Muscle of leg (tissue), 11 donors: ENCODE measurements around the gene IFITM2. TPM values are rescaled to one million over a fixed set of nuclear protein-coding genes. Genes with fewer than 3 reads are reported as not detected.

ENCODE experiments used
- DNase-seq: peaks from one replicate; pipeline ENCODE4 v3.0.0; 2013
- H3K27ac ChIP-seq: one replicate; pipeline ENCODE4 v1.5.1; 2013; ENCODE audit warnings: mild to moderate bottlenecking, low read length, control low read depth
- H3K27me3 ChIP-seq: one replicate; pipeline ENCODE4 v1.6.1; 2013; ENCODE audit warnings: low read length; ENCODE audit not compliant: control insufficient read depth, insufficient read depth
- H3K36me3 ChIP-seq: one replicate; pipeline ENCODE4 v1.6.1; 2013; ENCODE audit warnings: low read length; ENCODE audit not compliant: control insufficient read depth, insufficient read depth
- H3K4me1 ChIP-seq: one replicate; pipeline ENCODE4 v1.6.1; 2013; ENCODE audit warnings: low read length; ENCODE audit not compliant: control insufficient read depth, insufficient read depth
- H3K4me3 ChIP-seq: one replicate; pipeline ENCODE4 v1.5.1; 2013; ENCODE audit warnings: low read length, control low read depth
- H3K9me3 ChIP-seq: replicated peaks from 2 replicates; pipeline ENCODE4 v1.6.1; 2013; ENCODE audit warnings: low read depth, low read length; ENCODE audit not compliant: control insufficient read depth
- WGBS: methylation state at CpG from one replicate; pipeline ENCODE4 v1.1.5; 2013; ENCODE audit warnings: missing lambda C conversion rate; ENCODE audit not compliant: insufficient coverage; 5-methylcytosine and 5-hydroxymethylcytosine counted together
- polyA plus RNA-seq, 8 donors: library from polyadenylated mRNA; unstranded; fragments of 120-200 nt; gene quantifications; one replicate each; pipeline versions ENCODE4 v1.2.1 to v1.2.3, GENCODE V29; 2013; ENCODE audit warnings: inconsistent platforms in 1 of 8, low replicate concordance in 1 of 8; ENCODE audit not compliant: insufficient read length in 8 of 8, insufficient read depth in 1 of 8
- total RNA-seq: library from RNA; stranded (reverse); fragments of 120-200 nt; gene quantifications from one replicate; pipeline ENCODE4 v1.2.4, GENCODE V29; 2013

The IFITM2 gene
- total and polyA plus RNA-seq, 9 donors = 48.1 to 130 (median 83.2) TPM

- Histone ChIP-seq H3K4me3 (no peak overlapping the region), H3K27ac (no peak overlapping the region), H3K36me3 (no peaks in the 10 kb centered on the region), H3K4me1 (peaks cover 6% of the 10 kb centered on the region), H3K27me3 (peaks cover 79% of the 10 kb centered on the region), H3K9me3 (no peaks in the 10 kb centered on the region)
- WGBS = 9% methylated on average over 79 of the region's 79 CpGs
- no peak for DNase-seq
These were observed 26.7 kb upstream of the IFITM2 start for GRCh38 chr11:280706-281485.

GRCh38 chr11:281486-282161 lies 26.0 kb upstream of the IFITM2 start:
- H3K4me3 ChIP-seq = no peak overlapping the region
- no peak overlapping the region for H3K27ac ChIP-seq
- H3K27me3 ChIP-seq = peaks cover 85% of the 10 kb centered on the region
- peaks cover 6% of the 10 kb centered on the region for H3K4me1 ChIP-seq
- H3K36me3 ChIP-seq = no peaks in the 10 kb centered on the region
- H3K9me3 ChIP-seq = no peaks in the 10 kb centered on the region
- DNase-seq = no peak
- WGBS = 40% methylated on average over 25 of the region's 26 CpGs

GRCh38 chr11:282171-282570 lies 25.4 kb upstream of the IFITM2 start:
- Histone ChIP-seq H3K4me3 (no peak overlapping the region), H3K27me3 (peaks cover 86% of the 10 kb centered on the region), H3K4me1 (peaks cover 6% of the 10 kb centered on the region), H3K27ac (no peak overlapping the region), H3K9me3 (no peaks in the 10 kb centered on the region), H3K36me3 (no peaks in the 10 kb centered on the region)
- WGBS = no CpG with 5 or more reads among the region's 4 CpGs
- DNase-seq = no peak

- peaks cover 7% of the 10 kb centered on the region for H3K4me1 ChIP-seq
- DNase-seq = no peak
- H3K27ac ChIP-seq = no peak overlapping the region
- H3K27me3 ChIP-seq = peaks cover 86% of the 10 kb centered on the region
- WGBS = 29% methylated on average over 1 of the region's 13 CpGs
- H3K36me3 ChIP-seq = no peaks in the 10 kb centered on the region
- H3K4me3 ChIP-seq = no peak overlapping the region
- no peaks in the 10 kb centered on the region for H3K9me3 ChIP-seq
These were observed 24.8 kb upstream of the IFITM2 start for GRCh38 chr11:282630-283360.

- H3K36me3 ChIP-seq = no peaks in the 10 kb centered on the region
- no peaks in the 10 kb centered on the region for H3K9me3 ChIP-seq
- 82% methylated on average over 13 of the region's 23 CpGs for WGBS
- DNase-seq = no peak
- no peak overlapping the region for H3K4me3 ChIP-seq
- peaks cover 14% of the 10 kb centered on the region for H3K4me1 ChIP-seq
- no peak overlapping the region for H3K27ac ChIP-seq
- peaks cover 86% of the 10 kb centered on the region for H3K27me3 ChIP-seq
These were observed 24.1 kb upstream of the IFITM2 start for GRCh38 chr11:283405-284104.

- no peak for DNase-seq
- H3K36me3 ChIP-seq = no peaks in the 10 kb centered on the region
- H3K4me1 ChIP-seq = peaks cover 15% of the 10 kb centered on the region
- no peak overlapping the region for H3K4me3 ChIP-seq
- H3K27me3 ChIP-seq = peaks cover 78% of the 10 kb centered on the region
- WGBS = 73% methylated on average over 18 of the region's 24 CpGs
- H3K27ac ChIP-seq = no peak overlapping the region
- H3K9me3 ChIP-seq = no peaks in the 10 kb centered on the region
These were observed 23.3 kb upstream of the IFITM2 start for GRCh38 chr11:284105-285020.

GRCh38 chr11:285021-285893 lies 22.4 kb upstream of the IFITM2 start:
- no peak overlapping the region for H3K4me3 ChIP-seq
- H3K27me3 ChIP-seq = peaks cover 69% of the 10 kb centered on the region
- H3K27ac ChIP-seq = no peak overlapping the region
- no peaks in the 10 kb centered on the region for H3K9me3 ChIP-seq
- no peaks in the 10 kb centered on the region for H3K36me3 ChIP-seq
- DNase-seq = no peak
- 75% methylated on average over 27 of the region's 29 CpGs for WGBS
- peaks cover 17% of the 10 kb centered on the region for H3K4me1 ChIP-seq

GRCh38 chr11:285894-286220 lies 21.8 kb upstream of the IFITM2 start:
- WGBS = 64% methylated on average over 4 of the region's 8 CpGs

More at GRCh38 chr11:285894-286220, 21.8 kb upstream of the IFITM2 start:
- Histone ChIP-seq H3K4me3 (no peak overlapping the region), H3K27ac (no peak overlapping the region), H3K27me3 (peaks cover 64% of the 10 kb centered on the region), H3K4me1 (peaks cover 20% of the 10 kb centered on the region), H3K36me3 (no peaks in the 10 kb centered on the region), H3K9me3 (no peaks in the 10 kb centered on the region)
- DNase-seq = no peak
